CD4-positive, alpha-beta T cell treated with Interferon gamma for 1 hour (primary cell): ENCODE measurements around the gene ARL16.

ENCODE experiments used
- DNase-seq: peaks from one replicate; pipeline ENCODE4 v3.0.0-alpha.2; 2020

Gene ARL16

GRCh38 chr17:81641825-81642489 is 41.6 kb downstream of the ARL16 start:
- no peak for DNase-seq

- no peak for DNase-seq
Measured at GRCh38 chr17:81640011-81640410, 43.6 kb downstream of the ARL16 start.

GRCh38 chr17:81638683-81639082 is 44.9 kb downstream of the ARL16 start:
- no peak for DNase-seq

GRCh38 chr17:81636505-81637288 is 46.9 kb downstream of the ARL16 start, which contains the start of the genes NPLOC4 and TSPAN10:
Gene NPLOC4 (minus strand): TSS chr17:81637112. CDS start chr17:81636930, 182 bp downstream.
Gene TSPAN10 (plus strand): TSS chr17:81637196. CDS start chr17:81642413, 5,217 bp downstream.
- DNase-seq = peak; percentile 79

- DNase-seq = no peak
Measured at GRCh38 chr17:81635973-81636504, 47.6 kb downstream of the ARL16 start.

GRCh38 chr17:81635431-81635830 is 48.2 kb downstream of the ARL16 start:
- DNase-seq = no peak

GRCh38 chr17:81631482-81631881 is 52.1 kb downstream of the ARL16 start:
- no peak for DNase-seq
